ENCODE results near the gene FOXN1. TPM values are rescaled to one million over a fixed set of nuclear protein-coding genes. Genes with fewer than 3 reads are reported as not detected.

FOXN1 gene
- total RNA-seq, 1 experiment from 2014 or later: not detected

GRCh38 chr17:28480799-28481571 lies 25.2 kb upstream of the FOXN1 start:
- CTCF ChIA-PET: interaction anchor here (0.7 kb wide), 1 partner anchor 54 kb away, joined by 5 read pairs; no protein-coding TSS in a partner anchor
- intact Hi-C loops (cut with micrococcal nuclease; ENCODE audit: unreplicated experiment): no loop called here
- no peak for DNase-seq
- no TSS peak for BruUV-seq (replicated peaks)
- no peaks in the 10 kb centered on the region for H3K9me3 Mint-ChIP-seq (ENCODE audit: low read depth, unreplicated experiment)
- TF ChIP-seq CTCF (IDR thresholded peaks at IDR 0.05; ENCODE audit: unreplicated experiment): no peak
- no peak overlapping the region for H3K4me3 Mint-ChIP-seq (ENCODE audit: low read depth, unreplicated experiment)
- H3K4me1 Mint-ChIP-seq (ENCODE audit: low read depth, unreplicated experiment): peaks cover 12% of the 10 kb centered on the region
- peaks cover 56% of the 10 kb centered on the region for H3K27me3 Mint-ChIP-seq (ENCODE audit: unreplicated experiment)
- no peak overlapping the region for H3K27ac Mint-ChIP-seq (ENCODE audit: unreplicated experiment)
- no peaks in the 10 kb centered on the region for H3K36me3 Mint-ChIP-seq (ENCODE audit: insufficient read depth, unreplicated experiment)

- DNase-seq: peak; percentile 24
- Mint-ChIP-seq H3K9me3 (ENCODE audit: low read depth, unreplicated experiment) (no peaks in the 10 kb centered on the region), H3K36me3 (ENCODE audit: insufficient read depth, unreplicated experiment) (no peaks in the 10 kb centered on the region), H3K4me1 (ENCODE audit: low read depth, unreplicated experiment) (peaks cover 9% of the 10 kb centered on the region), H3K27ac (ENCODE audit: unreplicated experiment) (no peak overlapping the region), H3K4me3 (ENCODE audit: low read depth, unreplicated experiment) (no peak overlapping the region), H3K27me3 (ENCODE audit: unreplicated experiment) (peaks cover 62% of the 10 kb centered on the region)
- intact Hi-C loops (cut with micrococcal nuclease; ENCODE audit: unreplicated experiment): no loop called here
- BruUV-seq (replicated peaks): no TSS peak
- no peak for TF ChIP-seq CTCF (IDR thresholded peaks at IDR 0.05; ENCODE audit: unreplicated experiment)
- CTCF ChIA-PET: no interaction called here
Measured at GRCh38 chr17:28482551-28483199, 23.5 kb upstream of the FOXN1 start.

- Mint-ChIP-seq H3K27me3 (ENCODE audit: unreplicated experiment) (peaks cover 62% of the 10 kb centered on the region), H3K9me3 (ENCODE audit: low read depth, unreplicated experiment) (no peaks in the 10 kb centered on the region), H3K4me1 (ENCODE audit: low read depth, unreplicated experiment) (peaks cover 9% of the 10 kb centered on the region), H3K4me3 (ENCODE audit: low read depth, unreplicated experiment) (no peak overlapping the region), H3K27ac (ENCODE audit: unreplicated experiment) (no peak overlapping the region), H3K36me3 (ENCODE audit: insufficient read depth, unreplicated experiment) (no peaks in the 10 kb centered on the region)
- DNase-seq: no peak
- intact Hi-C loops (cut with micrococcal nuclease; ENCODE audit: unreplicated experiment): no loop called here
- BruUV-seq (replicated peaks): no TSS peak
- TF ChIP-seq CTCF (IDR thresholded peaks at IDR 0.05; ENCODE audit: unreplicated experiment): no peak
- CTCF ChIA-PET: no interaction called here
Measured at GRCh38 chr17:28484296-28484695, 21.9 kb upstream of the FOXN1 start.

GRCh38 chr17:28485049-28485448 lies 21.1 kb upstream of the FOXN1 start:
- H3K4me3 Mint-ChIP-seq (ENCODE audit: low read depth, unreplicated experiment): no peak overlapping the region
- DNase-seq: no peak
- no peaks in the 10 kb centered on the region for H3K9me3 Mint-ChIP-seq (ENCODE audit: low read depth, unreplicated experiment)
- H3K4me1 Mint-ChIP-seq (ENCODE audit: low read depth, unreplicated experiment): peaks cover 9% of the 10 kb centered on the region
- no peak for TF ChIP-seq CTCF (IDR thresholded peaks at IDR 0.05; ENCODE audit: unreplicated experiment)
- H3K27me3 Mint-ChIP-seq (ENCODE audit: unreplicated experiment): peaks cover 62% of the 10 kb centered on the region
- BruUV-seq (replicated peaks): no TSS peak
- no peak overlapping the region for H3K27ac Mint-ChIP-seq (ENCODE audit: unreplicated experiment)
- CTCF ChIA-PET: no interaction called here
- intact Hi-C loops (cut with micrococcal nuclease; ENCODE audit: unreplicated experiment): no loop called here
- no peaks in the 10 kb centered on the region for H3K36me3 Mint-ChIP-seq (ENCODE audit: insufficient read depth, unreplicated experiment)
